ENCODE results near the gene CYP27A1.
A peak's percentile ranks its signal among the peaks of the same experiment; 100 is the strongest.
"Not testable (repeated sequence)": the region's sequence is repeated elsewhere in the genome, so short reads cannot be mapped to it uniquely, and the experiment has no call there.

Gene CYP27A1

GRCh38 chr2:218833023-218833609 lies 51.2 kb downstream of the CYP27A1 start:
- no peak for DNase-seq

GRCh38 chr2:218834685-218835084 lies 52.7 kb downstream of the CYP27A1 start:
- no peak for DNase-seq

DNA sequence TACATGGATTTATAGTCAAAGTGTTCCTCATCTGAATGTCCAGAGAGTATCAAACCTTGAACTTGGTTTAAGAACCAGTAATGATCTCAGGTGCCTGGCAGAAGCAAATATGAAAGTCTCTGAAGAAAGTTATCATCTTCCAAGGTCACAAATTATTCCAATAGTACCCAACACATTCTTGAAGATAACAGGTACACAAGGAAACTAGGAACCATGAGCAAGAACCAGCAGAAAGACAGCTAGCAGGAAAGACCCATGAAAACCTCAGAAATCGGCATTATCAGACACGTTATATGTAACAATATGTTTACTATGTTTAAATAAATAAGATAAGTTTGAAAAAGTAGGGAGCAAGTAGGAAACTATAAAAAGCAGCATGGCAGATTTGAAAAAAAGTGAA lies 55.5 kb downstream of the CYP27A1 start:
- no peak for DNase-seq

- no peak for DNase-seq
These were observed 57.5 kb downstream of the CYP27A1 start for GRCh38 chr2:218839430-218839829.

DNA sequence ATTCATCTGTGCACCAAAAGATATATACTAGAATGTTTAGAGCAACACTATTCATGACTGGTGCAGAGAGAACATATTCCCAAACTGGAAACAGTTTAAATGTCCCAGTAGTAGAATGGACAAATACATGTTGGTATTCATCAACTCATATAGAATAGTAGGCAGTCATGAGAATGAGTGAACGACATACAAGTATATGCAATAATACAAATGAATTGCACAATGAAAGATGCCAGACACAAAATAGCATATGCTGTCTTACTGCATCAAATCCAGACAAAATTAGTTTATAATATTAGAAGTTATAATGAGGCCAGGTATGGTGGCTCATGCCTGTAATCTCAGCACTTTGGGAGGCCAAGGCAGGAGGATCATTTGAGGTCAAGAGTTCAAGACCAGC lies 57.9 kb downstream of the CYP27A1 start:
- no peak for DNase-seq

GRCh38 chr2:218844334-218844733 lies 62.4 kb downstream of the CYP27A1 start:
- not testable (repeated sequence) for DNase-seq

DNA sequence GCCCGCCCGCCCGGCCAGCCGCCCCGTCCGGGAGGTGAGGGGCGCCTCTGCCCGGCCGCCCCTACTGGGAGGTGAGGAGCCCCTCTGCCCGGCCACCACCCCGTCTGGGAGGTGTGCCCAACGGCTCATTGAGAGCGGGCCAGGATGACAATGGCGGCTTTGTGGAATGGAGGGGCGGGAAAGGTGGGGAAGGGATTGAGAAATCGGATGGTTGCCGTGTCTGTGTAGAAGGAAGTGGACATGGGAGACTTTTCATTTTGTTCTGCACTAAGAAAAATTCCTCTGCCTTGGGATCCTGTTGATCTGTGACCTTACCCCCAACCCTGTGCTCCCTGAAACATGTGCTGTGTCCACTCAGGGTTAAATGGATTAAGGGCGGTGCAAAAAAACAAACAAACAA lies 65.0 kb downstream of the CYP27A1 start:
- DNase-seq, result not testable (repeated sequence)

- no peak for DNase-seq
These were observed 67.8 kb downstream of the CYP27A1 start for GRCh38 chr2:218849721-218850120.

- no peak for DNase-seq
These were observed 68.8 kb downstream of the CYP27A1 start for GRCh38 chr2:218850796-218851195.

GRCh38 chr2:218851286-218851685 lies 69.3 kb downstream of the CYP27A1 start:
- DNase-seq, result no peak

- DNase-seq, result peak; percentile 68
These were observed 71.1 kb downstream of the CYP27A1 start for GRCh38 chr2:218852911-218853667.

DNA sequence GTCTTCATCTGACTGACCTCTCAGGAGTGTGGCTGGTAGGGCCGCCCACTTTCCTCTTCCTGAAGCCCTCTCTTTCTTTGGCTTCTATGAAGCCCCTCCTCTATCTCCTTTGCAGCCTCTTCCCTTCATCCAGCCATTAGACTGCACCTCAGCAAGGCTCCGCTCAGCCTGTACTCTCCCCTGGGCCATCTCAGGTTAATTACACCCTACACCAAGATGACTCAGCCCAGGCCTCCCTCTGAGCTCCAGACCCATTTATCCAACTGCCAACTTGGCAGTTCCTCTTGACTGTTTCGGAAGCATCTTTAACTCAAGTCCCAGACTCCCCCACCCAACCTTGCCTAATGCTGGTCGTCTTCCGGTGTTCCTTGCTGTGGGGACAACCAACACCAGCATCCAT lies 71.8 kb downstream of the CYP27A1 start:
- DNase-seq, result no peak

- DNase-seq, result no peak
These were observed 72.9 kb downstream of the CYP27A1 start for GRCh38 chr2:218854860-218855259.

GRCh38 chr2:218855305-218856166 lies 73.6 kb downstream of the CYP27A1 start:
- no peak for DNase-seq

DNA sequence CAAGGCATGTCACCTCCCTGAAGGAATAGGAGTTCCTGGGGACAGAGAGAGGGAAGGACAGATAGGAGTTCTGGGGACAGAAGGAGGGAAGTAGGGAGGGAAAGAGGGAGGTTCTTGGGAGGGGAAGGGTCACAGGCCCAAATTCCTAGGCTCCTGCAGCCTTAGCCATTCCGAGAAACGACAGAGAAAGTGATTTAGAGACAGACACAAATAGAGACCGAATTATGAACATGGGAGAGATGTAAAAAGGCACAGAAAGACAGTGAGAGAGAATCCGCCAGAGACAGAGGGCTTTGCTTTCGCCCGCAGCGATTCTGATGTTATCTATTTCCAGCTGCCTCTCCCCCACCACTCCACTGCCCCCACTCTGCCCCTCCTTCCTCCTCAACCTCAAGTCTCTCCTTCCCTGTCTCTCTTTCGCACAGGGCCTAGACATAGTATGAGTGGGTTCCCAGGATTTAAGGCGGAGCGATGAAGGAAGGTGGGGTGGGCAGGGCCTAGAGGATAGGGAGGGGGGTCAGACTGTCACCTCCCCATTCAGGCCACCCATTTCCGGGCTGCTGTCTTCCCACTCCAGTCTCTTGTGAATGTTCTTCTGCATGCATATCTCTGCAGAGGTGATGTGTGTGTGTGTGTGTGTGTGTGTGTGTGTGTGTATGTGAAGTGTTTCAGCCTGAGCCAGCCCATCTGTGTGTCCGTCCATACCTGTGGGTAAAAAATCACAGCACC lies 74.4 kb downstream of the CYP27A1 start:
- no peak for DNase-seq

DNA sequence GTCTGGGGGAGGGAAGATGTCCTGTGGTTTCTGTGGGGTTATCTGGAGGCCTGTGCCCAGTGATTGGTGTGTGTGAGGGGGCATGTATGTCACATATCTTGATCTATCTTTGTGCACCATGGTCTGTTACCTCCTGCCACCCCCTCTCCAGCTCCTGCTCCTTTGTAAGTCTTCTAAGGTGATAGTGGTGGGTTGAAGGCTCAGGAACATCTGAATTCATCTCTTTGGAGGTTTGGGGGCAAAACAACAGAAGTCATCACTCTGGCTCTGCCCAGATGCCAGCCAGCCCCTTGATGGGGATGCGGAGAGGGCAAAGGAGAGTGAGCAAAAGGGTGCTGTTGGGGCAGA lies 74.9 kb downstream of the CYP27A1 start:
- no peak for DNase-seq

DNA sequence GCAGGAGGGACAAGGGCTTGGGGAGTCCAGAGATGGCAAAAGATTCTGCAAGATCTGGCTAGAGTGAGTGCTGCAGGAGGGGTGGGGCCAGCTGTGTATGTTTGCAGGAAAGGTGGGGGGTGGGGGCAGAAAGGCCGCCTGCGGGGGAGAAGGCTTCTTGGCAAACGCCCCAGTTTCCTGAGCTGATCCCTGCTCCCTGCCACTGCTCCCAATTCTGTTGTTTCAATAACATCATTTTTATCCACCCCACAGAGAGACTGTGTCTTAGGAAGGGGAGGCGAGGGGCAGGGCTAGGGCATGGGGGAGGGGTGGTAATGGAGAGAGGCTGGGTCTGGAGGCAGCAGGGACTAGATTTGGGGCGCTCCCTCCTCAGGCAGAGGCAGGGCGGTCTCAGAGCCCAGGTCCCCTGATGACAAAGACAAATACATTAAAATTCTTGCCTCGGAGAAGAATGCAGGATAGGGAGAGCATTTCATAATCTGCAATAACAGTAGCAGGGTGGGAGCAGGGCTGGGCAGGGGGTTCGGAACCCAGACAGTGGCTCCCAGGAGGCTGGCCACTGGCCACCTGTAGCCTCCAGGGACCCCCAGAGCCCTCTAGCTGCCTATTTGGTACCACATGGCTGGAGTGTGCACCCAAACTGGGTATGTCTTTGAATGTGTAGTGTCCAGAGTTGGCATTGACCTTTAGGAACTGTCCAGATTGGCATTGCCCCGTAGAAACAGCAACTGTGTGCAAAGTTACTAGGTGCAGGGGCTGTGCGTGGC lies 75.6 kb downstream of the CYP27A1 start:
- DNase-seq, result no peak

DNA sequence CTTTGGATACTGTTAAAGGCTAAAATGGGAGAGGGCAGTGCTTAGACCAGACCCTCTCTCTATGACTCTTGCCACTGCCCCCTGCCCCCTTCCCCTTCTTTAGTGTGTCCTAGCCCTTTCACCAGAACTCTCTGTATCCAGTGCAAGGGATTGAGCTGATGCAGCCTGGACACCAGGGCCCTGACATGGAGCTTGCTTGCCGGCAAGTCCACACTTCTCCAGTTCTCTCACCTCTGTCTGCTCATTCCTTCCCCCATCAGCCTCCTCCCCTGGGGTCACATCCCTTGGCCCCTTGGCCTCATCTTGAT lies 76.1 kb downstream of the CYP27A1 start:
- no peak for DNase-seq

DNA sequence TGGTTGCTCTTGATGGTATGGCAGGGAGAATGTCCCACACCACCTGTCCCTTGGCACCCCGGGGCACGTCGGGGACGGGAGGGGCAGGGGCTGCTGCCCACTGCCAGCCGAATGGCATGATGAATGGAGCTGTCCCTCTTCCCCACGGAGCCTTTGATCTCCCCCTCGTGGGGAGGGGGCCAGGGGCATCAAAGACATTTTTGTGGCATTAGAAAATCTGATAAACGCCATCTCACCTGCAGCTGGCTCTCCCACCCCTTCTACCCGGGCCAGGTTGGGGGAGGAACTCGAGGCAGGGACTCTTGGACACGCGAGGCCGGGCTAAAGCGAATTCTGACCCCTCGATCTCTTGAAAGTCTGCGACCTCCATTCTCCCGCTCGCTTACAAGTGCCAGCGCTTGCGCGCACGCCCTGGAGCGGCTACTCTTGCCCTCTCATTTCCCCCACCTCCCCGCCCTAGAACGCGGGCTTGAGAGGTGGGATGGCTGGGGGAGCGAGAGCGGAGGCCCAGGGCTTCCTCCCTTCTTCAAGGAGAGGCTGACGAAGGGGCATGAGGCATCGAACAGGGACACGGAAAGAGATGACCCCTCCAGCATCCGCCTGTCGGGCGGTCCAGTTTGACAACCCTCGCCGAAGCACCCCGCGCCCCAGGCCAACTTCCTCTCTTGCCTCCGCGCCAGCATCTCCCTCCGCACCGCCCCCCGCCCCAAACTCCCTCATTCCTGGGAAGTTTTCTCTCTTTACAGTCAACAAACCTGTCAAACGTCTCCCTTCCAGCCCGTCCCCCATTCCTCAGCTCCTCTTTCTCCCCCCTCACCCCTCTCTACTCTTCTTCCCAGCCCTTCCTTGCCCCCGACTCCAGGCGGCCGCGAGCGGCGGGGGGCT lies 77.0 kb downstream of the CYP27A1 start:
- DNase-seq, result no peak

GRCh38 chr2:218859556-218859987 lies 77.6 kb downstream of the CYP27A1 start, which contains the start of gene WNT6:
WNT6 (plus strand) TSS chr2:218859805; CDS start chr2:218860038, 233 bp downstream.
- DNase-seq, result no peak
